Adrenal gland (tissue), 12 donors: ENCODE measurements around the gene B3GNT8. TPM values are rescaled to one million over a fixed set of nuclear protein-coding genes. Genes with fewer than 3 reads are reported as not detected.

Experiments
- DNase-seq, 7 donors: peaks; one replicate each; pipeline ENCODE4 v3.0.0-alpha.2; 2019 to 2020
- H3K27ac ChIP-seq, 5 donors: fragments of 200-600 bp; sonication (generic) in 4 of 5; 1 replicate in 3 of 5; 2 replicates in 2 of 5; pipeline versions ENCODE4 v1.5.1 to v1.8.0; 2016 to 2020; ENCODE audit warnings: mild to moderate bottlenecking in 1 of 5
- H3K27me3 ChIP-seq: fragments of 200-600 bp; 2 replicates; pipeline ENCODE4 v1.8.0; 2021
- H3K36me3 ChIP-seq, 2 donors: fragments of 200-600 bp; replicated peaks in 1 of 2; 1 replicate in 1 of 2; 2 replicates in 1 of 2; pipeline versions ENCODE4 v1.5.1 to v1.8.0; 2018 to 2022
- H3K4me1 ChIP-seq, 2 donors: fragments of 200-600 bp; replicated peaks in 1 of 2; 1 replicate in 1 of 2; 2 replicates in 1 of 2; pipeline versions ENCODE4 v1.5.1 to v1.8.0; 2018 to 2021
- H3K4me3 ChIP-seq, 4 donors: fragments of 200-600 bp; sonication (generic) in 3 of 4; one replicate each; pipeline ENCODE4 v1.5.1; 2016 to 2018
- H3K9me3 ChIP-seq, 3 donors: fragments of 200-600 bp; sonication (generic) in 1 of 3; replicated peaks in 1 of 3; 1 replicate in 2 of 3; 2 replicates in 1 of 3; pipeline versions ENCODE4 v1.5.1 to v1.8.0; 2016 to 2021
- POLR2A ChIP-seq, 2 donors: fragments of 450-650 bp; IDR thresholded peaks; one replicate each; pipeline ENCODE4 v1.6.1; 2017; ENCODE audit warnings: antibody characterized with exemption in 2 of 2, mild to moderate bottlenecking in 2 of 2, moderate library complexity in 1 of 2
- WGBS, 4 donors: extraction: QIAGEN DNeasy Blood & Tissue Kit in 2 of 4; methylation state at CpG; one replicate each; pipeline versions ENCODE4 v1.1.5 to v1.1.7; 2013 to 2017; 5-methylcytosine and 5-hydroxymethylcytosine counted together
- intact Hi-C, 2 donors: fragments of 100-400 bp; cut with DNase I; formaldehyde crosslinking; loops; one replicate each; pipeline versions ENCODE4 v1.14.1 to v1.15.0; 2022 to 2023
- polyA plus RNA-seq, 3 donors: library from polyadenylated mRNA; stranded (reverse); fragments of 200-250 nt in 2 of 3; fragments of 350-450 nt in 1 of 3; fragmentation: Illumina TruSeq in 1 of 3; extraction: RNeasy Lipid Tissue Mini Kit (QIAGEN cat#74804) in 1 of 3; gene quantifications; one replicate each; pipeline ENCODE4 v1.2.3, GENCODE V29; 2013 to 2014
- total RNA-seq, 9 donors: library from RNA; depleted of rRNA in 4 of 9; stranded (reverse); fragments of >200 nt in 4 of 9; fragments of 120-200 nt in 1 of 9; fragmentation: NEBNext Ultra II Directional in 1 of 9; extraction: Animal tissue kit (Norgen Biotek cat#: 25700) in 1 of 9; gene quantifications; one replicate each; pipeline versions ENCODE4 v1.1.0 to v1.2.4, GENCODE V29; 2013 to 2023
- TF ChIP-seq, protein P1 (sequence below), 6 experiments: fragments of 450-650 bp in 4 of 6; fragments of 200-600 bp in 2 of 6; sonication (generic) in 1 of 6; IDR thresholded peaks; 1 replicate in 5 of 6; 2 replicates in 1 of 6; pipeline versions ENCODE4 v1.5.1 to v1.8.0; 2016 to 2021; ENCODE audit warnings: antibody characterized with exemption in 6 of 6, mild to moderate bottlenecking in 2 of 6, moderate library complexity in 1 of 6
- donor health status: healthy with polysubstance abuse.
- donor health status: Bipolar disorder and iron deficiency.
- donor health status: DM: yes; HTN: yes; CAD: no.
- donor health status: DM: no; HTN: no; CAD: no.
- donor health status: DM: no; HTN: no; CAD: no.
- donor health status: DM: yes; HTN: yes; CAD: no.

B3GNT8 gene
- total and polyA plus RNA-seq, 12 donors, result 0.15 to 6.5 (median 2.0) TPM

DNA sequence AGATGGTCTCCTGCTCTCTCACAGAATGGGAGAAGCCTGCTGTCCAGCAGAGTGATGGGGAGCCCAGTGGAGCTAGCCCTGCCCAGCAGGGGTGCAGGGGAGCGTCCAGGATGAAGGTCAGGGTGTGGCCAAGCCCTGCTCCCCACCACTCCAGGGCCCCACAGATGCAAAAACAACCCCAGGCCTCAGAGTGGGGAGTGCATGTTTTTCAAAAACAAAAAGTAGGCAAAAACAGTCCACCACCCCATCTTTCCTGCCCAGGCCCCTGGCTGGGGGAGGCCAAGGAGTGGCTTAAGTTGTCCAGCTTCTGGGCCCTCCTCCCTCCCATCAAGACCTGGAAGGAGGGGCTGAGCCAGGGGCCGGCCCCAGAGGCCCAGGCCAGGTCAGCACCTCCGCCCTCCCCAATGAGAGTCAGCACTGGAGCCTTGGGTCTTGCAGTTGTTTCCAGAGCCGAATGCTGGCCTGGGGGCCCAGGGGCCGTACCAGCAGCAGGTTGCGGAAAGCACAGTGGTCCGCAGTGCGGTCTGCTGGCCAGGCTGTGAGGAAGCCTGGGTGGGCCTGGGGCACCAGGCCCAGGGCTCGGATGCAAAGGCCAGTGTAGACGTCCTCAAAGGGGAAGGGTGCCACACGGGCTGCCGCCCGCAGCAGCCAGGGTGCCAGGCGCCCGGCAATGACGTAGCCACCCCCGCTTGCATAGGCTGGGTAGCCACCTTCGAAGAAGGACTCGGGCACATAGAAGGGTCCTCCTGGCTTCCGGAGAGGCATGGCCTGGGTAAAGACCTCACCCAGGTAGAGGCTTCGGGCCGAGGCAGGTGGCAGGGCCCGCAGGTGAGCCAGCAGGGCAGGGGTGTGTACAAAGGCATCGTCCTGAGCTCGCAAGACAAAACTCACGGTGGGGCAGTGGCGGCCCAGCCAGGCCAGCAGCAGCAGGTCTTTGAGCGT lies 1.7 kb downstream of the B3GNT8 start:
- Histone ChIP-seq H3K36me3 (peaks cover 0 to 44% of the 10 kb centered on the region in 2 donors), H3K4me3 (no peak overlapping the region), H3K9me3 (no peaks in the 10 kb centered on the region), H3K27ac (no peak overlapping the region), H3K4me1 (peaks cover 15 to 21% of the 10 kb centered on the region in 2 donors), H3K27me3 (no peaks in the 10 kb centered on the region)
- DNase-seq, result no peak
- TF ChIP-seq, protein P1, sequence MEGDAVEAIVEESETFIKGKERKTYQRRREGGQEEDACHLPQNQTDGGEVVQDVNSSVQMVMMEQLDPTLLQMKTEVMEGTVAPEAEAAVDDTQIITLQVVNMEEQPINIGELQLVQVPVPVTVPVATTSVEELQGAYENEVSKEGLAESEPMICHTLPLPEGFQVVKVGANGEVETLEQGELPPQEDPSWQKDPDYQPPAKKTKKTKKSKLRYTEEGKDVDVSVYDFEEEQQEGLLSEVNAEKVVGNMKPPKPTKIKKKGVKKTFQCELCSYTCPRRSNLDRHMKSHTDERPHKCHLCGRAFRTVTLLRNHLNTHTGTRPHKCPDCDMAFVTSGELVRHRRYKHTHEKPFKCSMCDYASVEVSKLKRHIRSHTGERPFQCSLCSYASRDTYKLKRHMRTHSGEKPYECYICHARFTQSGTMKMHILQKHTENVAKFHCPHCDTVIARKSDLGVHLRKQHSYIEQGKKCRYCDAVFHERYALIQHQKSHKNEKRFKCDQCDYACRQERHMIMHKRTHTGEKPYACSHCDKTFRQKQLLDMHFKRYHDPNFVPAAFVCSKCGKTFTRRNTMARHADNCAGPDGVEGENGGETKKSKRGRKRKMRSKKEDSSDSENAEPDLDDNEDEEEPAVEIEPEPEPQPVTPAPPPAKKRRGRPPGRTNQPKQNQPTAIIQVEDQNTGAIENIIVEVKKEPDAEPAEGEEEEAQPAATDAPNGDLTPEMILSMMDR (IDR thresholded peaks at IDR 0.05), result no peak
- no peak for TF ChIP-seq POLR2A (IDR thresholded peaks at IDR 0.05)
- WGBS, 4 donors, result 90 to 94% (median 93%) methylated on average over 12 to 28 of the region's 28 CpGs
- intact Hi-C loops, result loop anchor here in 1 of 2 donors (5.0 to 10.0 kb wide), 2 partner anchors 33 to 51 kb away; partner anchors contain the start of gene TMEM91

DNA sequence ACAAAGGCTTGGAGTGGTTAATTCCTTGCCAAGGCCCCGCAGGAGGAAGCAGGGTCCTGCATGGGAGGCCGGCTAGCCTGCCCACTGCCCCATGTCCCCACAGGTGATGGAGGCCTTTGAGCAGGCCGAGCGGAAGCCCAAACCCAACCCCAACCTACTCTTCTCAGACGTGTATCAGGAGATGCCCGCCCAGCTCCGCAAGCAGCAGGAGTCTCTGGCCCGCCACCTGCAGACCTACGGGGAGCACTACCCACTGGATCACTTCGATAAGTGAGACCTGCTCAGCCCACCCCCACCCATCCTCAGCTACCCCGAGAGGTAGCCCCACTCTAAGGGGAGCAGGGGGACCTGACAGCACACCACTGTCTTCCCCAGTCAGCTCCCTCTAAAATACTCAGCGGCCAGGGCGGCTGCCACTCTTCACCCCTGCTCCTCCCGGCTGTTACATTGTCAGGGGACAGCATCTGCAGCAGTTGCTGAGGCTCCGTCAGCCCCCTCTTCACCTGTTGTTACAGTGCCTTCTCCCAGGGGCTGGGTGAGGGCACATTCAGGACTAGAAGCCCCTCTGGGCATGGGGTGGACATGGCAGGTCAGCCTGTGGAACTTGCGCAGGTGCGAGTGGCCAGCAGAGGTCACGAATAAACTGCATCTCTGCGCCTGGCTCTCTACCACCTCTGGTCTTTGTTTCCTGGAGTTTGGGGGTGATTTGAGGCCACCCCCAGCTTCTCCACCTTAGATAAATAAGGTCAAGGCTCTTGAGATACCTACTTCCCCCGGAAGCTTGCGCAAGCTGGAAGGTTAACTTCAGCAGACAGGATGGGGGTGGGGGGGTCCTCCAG lies 2.6 kb downstream of the B3GNT8 start:
- WGBS, 4 donors, result 77 to 86% (median 83%) methylated on average over 13 to 21 of the region's 21 CpGs
- Histone ChIP-seq H3K27ac (no peak overlapping the region), H3K36me3 (peaks cover 0 to 53% of the 10 kb centered on the region in 2 donors), H3K9me3 (no peaks in the 10 kb centered on the region), H3K27me3 (no peaks in the 10 kb centered on the region), H3K4me1 (peaks cover 15 to 21% of the 10 kb centered on the region in 2 donors), H3K4me3 (no peak overlapping the region)
- DNase-seq, result no peak
- TF ChIP-seq POLR2A (IDR thresholded peaks at IDR 0.05), result no peak
- TF ChIP-seq, protein P1 (IDR thresholded peaks at IDR 0.05), result no peak
- intact Hi-C loops, result loop anchor here in 1 of 2 donors (5.0 to 10.0 kb wide), 2 partner anchors 32 to 50 kb away; partner anchors contain the start of gene TMEM91

DNA sequence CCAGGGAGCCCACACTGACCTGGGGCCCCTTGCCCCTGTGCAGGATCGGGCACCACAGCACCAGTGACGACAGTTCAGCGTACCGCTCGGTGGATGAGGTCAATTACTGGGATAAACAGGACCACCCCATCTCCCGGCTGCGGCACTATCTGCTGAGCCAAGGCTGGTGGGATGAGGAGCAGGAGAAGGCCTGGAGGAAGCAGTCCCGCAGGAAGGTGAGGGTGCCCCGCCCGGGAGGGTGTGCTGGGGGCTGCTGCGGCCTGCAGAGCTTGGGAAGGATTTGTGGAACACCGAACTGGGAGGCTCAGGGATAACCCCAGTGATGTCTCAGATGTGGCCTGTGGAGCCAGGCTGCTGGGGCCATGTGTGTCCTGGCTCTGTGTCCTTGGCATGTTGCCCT lies 4.2 kb downstream of the B3GNT8 start:
- TF ChIP-seq, protein P1 (IDR thresholded peaks at IDR 0.05), result no peak
- TF ChIP-seq POLR2A (IDR thresholded peaks at IDR 0.05), result no peak
- Histone ChIP-seq H3K36me3 (peaks cover 0 to 69% of the 10 kb centered on the region in 2 donors), H3K4me3 (no peak overlapping the region), H3K9me3 (no peaks in the 10 kb centered on the region), H3K4me1 (peaks cover 11 to 13% of the 10 kb centered on the region in 2 donors), H3K27me3 (no peaks in the 10 kb centered on the region), H3K27ac (no peak overlapping the region)
- no peak for DNase-seq
- intact Hi-C loops, result loop anchor here in 1 of 2 donors (10.0 kb wide), 1 partner anchor 48 kb away; the partner anchor contains the start of gene TMEM91
- 92 to 94% (median 93%) methylated on average over 3 to 12 of the region's 12 CpGs for WGBS, 4 donors

DNA sequence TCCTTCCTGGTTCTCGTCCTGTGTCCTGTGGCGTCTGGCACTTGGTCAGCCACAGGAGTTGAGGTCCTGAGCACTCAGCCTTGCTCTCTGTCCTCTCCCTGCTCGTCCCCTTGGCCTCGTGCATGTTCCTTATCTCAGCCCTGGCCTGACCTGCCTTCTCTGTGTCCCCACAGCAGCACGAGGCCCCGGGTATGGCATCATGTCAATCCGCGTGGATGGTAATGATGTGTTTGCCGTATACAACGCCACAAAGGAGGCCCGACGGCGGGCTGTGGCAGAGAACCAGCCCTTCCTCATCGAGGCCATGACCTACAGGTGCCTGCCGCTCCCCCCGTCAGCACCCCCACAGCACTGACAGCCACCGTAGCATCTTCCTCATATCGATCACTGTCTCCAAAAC lies 4.7 kb downstream of the B3GNT8 start:
- WGBS, 4 donors, result 83 to 86% (median 85%) methylated on average over 18 of the region's 18 CpGs
- intact Hi-C loops, result loop anchor here in 1 of 2 donors (10.0 kb wide), 1 partner anchor 48 kb away; the partner anchor contains the start of gene TMEM91
- peaks cover 0 to 70% of the 10 kb centered on the region in 2 donors for H3K36me3 ChIP-seq
- no peak overlapping the region for H3K4me3 ChIP-seq
- H3K4me1 ChIP-seq, result peaks cover 7 to 10% of the 10 kb centered on the region in 2 donors
- H3K27me3 ChIP-seq, result no peaks in the 10 kb centered on the region
- no peaks in the 10 kb centered on the region for H3K9me3 ChIP-seq
- no peak for DNase-seq
- no peak for TF ChIP-seq POLR2A (IDR thresholded peaks at IDR 0.05)
- TF ChIP-seq, protein P1 (IDR thresholded peaks at IDR 0.05), result no peak
- H3K27ac ChIP-seq, result no peak overlapping the region
